ENCODE measurements around the gene EFNA2. TPM values are rescaled to one million over a fixed set of nuclear protein-coding genes. Genes with fewer than 3 reads are reported as not detected.
A peak's percentile ranks its signal among the peaks of the same experiment; 100 is the strongest.

The EFNA2 gene
- not detected for total RNA-seq
- polyA plus RNA-seq: not detected

GRCh38 chr19:1285737-1286360 is at the start of gene EFNA2:
Gene EFNA2 (plus strand): TSS chr19:1285873. CDS start chr19:1286169, 296 bp downstream.
- Mint-ChIP-seq H3K4me1 (peaks cover 0 to 8% (median 2%) of the 10 kb centered on the region in 4 donors), H3K4me3 (peak within 1 kb of the TSS; percentile 38 to 89 (median 48)), H3K27me3 (peaks cover 20% of the 10 kb centered on the region), H3K27ac (no peak within 1 kb of the TSS), H3K9me3 (peaks cover 0 to 2% (median 0%) of the 10 kb centered on the region in 7 donors), H3K36me3 (peaks cover 3% of the 10 kb centered on the region)
- Histone ChIP-seq H3K4me1 (ENCODE audit: control insufficient read depth, insufficient read depth, low read length, poor library complexity, severe bottlenecking) (peaks cover 5% of the 10 kb centered on the region), H3K9me3 (ENCODE audit: control insufficient read depth in 2 of 2, low read length in 2 of 2) (no peaks in the 10 kb centered on the region), H3K27me3 (ENCODE audit: control insufficient read depth, insufficient read depth, low read length) (peaks cover 3% of the 10 kb centered on the region), H3K36me3 (ENCODE audit: control insufficient read depth, insufficient read depth, low read length) (no peaks in the 10 kb centered on the region), H3K27ac (ENCODE audit: insufficient read depth, low read length, poor library complexity, severe bottlenecking) (no peak within 1 kb of the TSS), H3K4me3 (ENCODE audit: low read depth, low read length) (no peak within 1 kb of the TSS)
- DNase-seq (no peak), ATAC-seq (ENCODE audit: low read depth in 2 of 2) (no peak)

- Histone ChIP-seq H3K4me1 (ENCODE audit: control insufficient read depth, insufficient read depth, low read length, poor library complexity, severe bottlenecking) (peaks cover 30% of the 10 kb centered on the region), H3K27me3 (ENCODE audit: control insufficient read depth, insufficient read depth, low read length) (no peaks in the 10 kb centered on the region), H3K36me3 (ENCODE audit: control insufficient read depth, insufficient read depth, low read length) (no peaks in the 10 kb centered on the region), H3K4me3 (ENCODE audit: low read depth, low read length) (no peak overlapping the region), H3K27ac (ENCODE audit: insufficient read depth, low read length, poor library complexity, severe bottlenecking) (no peak overlapping the region), H3K9me3 (ENCODE audit: control insufficient read depth in 2 of 2, low read length in 2 of 2) (no peaks in the 10 kb centered on the region)
- no peak overlapping the region for H3K27ac Mint-ChIP-seq
- peaks cover 0 to 26% (median 14%) of the 10 kb centered on the region in 4 donors for H3K4me1 Mint-ChIP-seq
- no peak for ATAC-seq (ENCODE audit: low read depth in 2 of 2)
- no peak overlapping the region for H3K4me3 Mint-ChIP-seq
- DNase-seq: no peak
- H3K27me3 Mint-ChIP-seq: peaks cover 21% of the 10 kb centered on the region
- no peaks in the 10 kb centered on the region for H3K36me3 Mint-ChIP-seq
- peaks cover 0 to 3% (median 0%) of the 10 kb centered on the region in 7 donors for H3K9me3 Mint-ChIP-seq
Observed at GRCh38 chr19:1236576-1236975, 49.1 kb upstream of the EFNA2 start.

- peaks cover 0 to 3% (median 0%) of the 10 kb centered on the region in 7 donors for H3K9me3 Mint-ChIP-seq
- H3K4me1 ChIP-seq (ENCODE audit: control insufficient read depth, insufficient read depth, low read length, poor library complexity, severe bottlenecking): peaks cover 31% of the 10 kb centered on the region
- H3K27me3 Mint-ChIP-seq: peaks cover 21% of the 10 kb centered on the region
- no peaks in the 10 kb centered on the region for H3K36me3 ChIP-seq (ENCODE audit: control insufficient read depth, insufficient read depth, low read length)
- no peak for ATAC-seq (ENCODE audit: low read depth in 2 of 2)
- H3K36me3 Mint-ChIP-seq: no peaks in the 10 kb centered on the region
- no peaks in the 10 kb centered on the region for H3K9me3 ChIP-seq (ENCODE audit: control insufficient read depth in 2 of 2, low read length in 2 of 2)
- no peak overlapping the region for H3K27ac ChIP-seq (ENCODE audit: insufficient read depth, low read length, poor library complexity, severe bottlenecking)
- peaks cover 0 to 29% (median 15%) of the 10 kb centered on the region in 4 donors for H3K4me1 Mint-ChIP-seq
- no peaks in the 10 kb centered on the region for H3K27me3 ChIP-seq (ENCODE audit: control insufficient read depth, insufficient read depth, low read length)
- no peak overlapping the region for H3K4me3 ChIP-seq (ENCODE audit: low read depth, low read length)
- no peak overlapping the region for H3K27ac Mint-ChIP-seq
- peak overlapping the region in 1 of 4 donors; percentile 33 for H3K4me3 Mint-ChIP-seq
- no peak for DNase-seq
Observed at GRCh38 chr19:1237027-1237659, 48.5 kb upstream of the EFNA2 start.

GRCh38 chr19:1237754-1238368 is 47.8 kb upstream of the EFNA2 start, which contains the start of gene CBARP:
Gene CBARP (minus strand): TSS chr19:1238005. CDS start chr19:1236100, 1,905 bp downstream.
- H3K9me3 Mint-ChIP-seq: peaks cover 0 to 3% (median 0%) of the 10 kb centered on the region in 7 donors
- H3K27ac ChIP-seq (ENCODE audit: insufficient read depth, low read length, poor library complexity, severe bottlenecking): no peak within 1 kb of the TSS
- no peaks in the 10 kb centered on the region for H3K36me3 Mint-ChIP-seq
- H3K4me1 Mint-ChIP-seq: peaks cover 0 to 34% (median 15%) of the 10 kb centered on the region in 4 donors
- no peaks in the 10 kb centered on the region for H3K27me3 ChIP-seq (ENCODE audit: control insufficient read depth, insufficient read depth, low read length)
- peak within 1 kb of the TSS; percentile 83 to 89 (median 86) for H3K4me3 Mint-ChIP-seq
- H3K27me3 Mint-ChIP-seq: peaks cover 21% of the 10 kb centered on the region
- H3K27ac Mint-ChIP-seq: peak within 1 kb of the TSS; percentile 68 to 76 (median 71)
- H3K4me1 ChIP-seq (ENCODE audit: control insufficient read depth, insufficient read depth, low read length, poor library complexity, severe bottlenecking): peaks cover 37% of the 10 kb centered on the region
- no peak for ATAC-seq (ENCODE audit: low read depth in 2 of 2)
- peak in 1 of 3 donors; percentile 47 for DNase-seq
- H3K9me3 ChIP-seq (ENCODE audit: control insufficient read depth in 2 of 2, low read length in 2 of 2): no peaks in the 10 kb centered on the region
- H3K36me3 ChIP-seq (ENCODE audit: control insufficient read depth, insufficient read depth, low read length): no peaks in the 10 kb centered on the region
- no peak within 1 kb of the TSS for H3K4me3 ChIP-seq (ENCODE audit: low read depth, low read length)

GRCh38 chr19:1238369-1239303 is 47.0 kb upstream of the EFNA2 start:
- DNase-seq (no peak), ATAC-seq (ENCODE audit: low read depth in 2 of 2) (no peak)
- H3K9me3 ChIP-seq (ENCODE audit: control insufficient read depth in 2 of 2, low read length in 2 of 2): no peaks in the 10 kb centered on the region
- Mint-ChIP-seq H3K4me3 (peak overlapping the region; percentile 83 to 89 (median 86)), H3K27me3 (peaks cover 21% of the 10 kb centered on the region), H3K36me3 (no peaks in the 10 kb centered on the region), H3K27ac (peak overlapping the region; percentile 68 to 76 (median 71)), H3K4me1 (peaks cover 0 to 42% (median 17%) of the 10 kb centered on the region in 4 donors), H3K9me3 (peaks cover 0 to 3% (median 0%) of the 10 kb centered on the region in 7 donors)
- H3K27me3 ChIP-seq (ENCODE audit: control insufficient read depth, insufficient read depth, low read length): no peaks in the 10 kb centered on the region
- H3K36me3 ChIP-seq (ENCODE audit: control insufficient read depth, insufficient read depth, low read length): no peaks in the 10 kb centered on the region
- H3K4me1 ChIP-seq (ENCODE audit: control insufficient read depth, insufficient read depth, low read length, poor library complexity, severe bottlenecking): peaks cover 43% of the 10 kb centered on the region
- no peak overlapping the region for H3K27ac ChIP-seq (ENCODE audit: insufficient read depth, low read length, poor library complexity, severe bottlenecking)
- H3K4me3 ChIP-seq (ENCODE audit: low read depth, low read length): no peak overlapping the region

- peaks cover 21% of the 10 kb centered on the region for H3K27me3 Mint-ChIP-seq
- no peaks in the 10 kb centered on the region for H3K36me3 Mint-ChIP-seq
- H3K4me3 ChIP-seq (ENCODE audit: low read depth, low read length): no peak overlapping the region
- H3K9me3 ChIP-seq (ENCODE audit: control insufficient read depth in 2 of 2, low read length in 2 of 2): no peaks in the 10 kb centered on the region
- H3K4me1 Mint-ChIP-seq: peaks cover 0 to 43% (median 18%) of the 10 kb centered on the region in 4 donors
- DNase-seq (no peak), ATAC-seq (ENCODE audit: low read depth in 2 of 2) (no peak)
- H3K9me3 Mint-ChIP-seq: peaks cover 0 to 3% (median 0%) of the 10 kb centered on the region in 7 donors
- no peaks in the 10 kb centered on the region for H3K36me3 ChIP-seq (ENCODE audit: control insufficient read depth, insufficient read depth, low read length)
- no peaks in the 10 kb centered on the region for H3K27me3 ChIP-seq (ENCODE audit: control insufficient read depth, insufficient read depth, low read length)
- peak overlapping the region; percentile 61 for H3K27ac ChIP-seq (ENCODE audit: insufficient read depth, low read length, poor library complexity, severe bottlenecking)
- H3K4me3 Mint-ChIP-seq: peak overlapping the region; percentile 83 to 89 (median 86)
- peak overlapping the region in 2 of 3 donors; percentile 40 to 71 for H3K27ac Mint-ChIP-seq
- H3K4me1 ChIP-seq (ENCODE audit: control insufficient read depth, insufficient read depth, low read length, poor library complexity, severe bottlenecking): peaks cover 51% of the 10 kb centered on the region
Observed at GRCh38 chr19:1239420-1239795, 46.3 kb upstream of the EFNA2 start.
